H9 (cell line): ENCODE measurements around the gene LHFPL2. TPM values are rescaled to one million over a fixed set of nuclear protein-coding genes. Genes with fewer than 3 reads are reported as not detected.

ENCODE experiments used
- DNase-seq: peaks from one replicate; pipeline ENCODE4 v3.0.0-alpha.2; 2017
- H2AFZ ChIP-seq: one replicate; pipeline ENCODE4 v1.6.1; 2013; ENCODE audit warnings: mild to moderate bottlenecking, low read length, control low read depth, moderate library complexity
- H2AK5ac ChIP-seq: 2 replicates; pipeline ENCODE4 v1.6.1; 2013; ENCODE audit warnings: low read length, control low read depth, mixed read lengths; ENCODE audit not compliant: insufficient read length
- H2BK120ac ChIP-seq: one replicate; pipeline ENCODE4 v1.6.1; 2013; ENCODE audit warnings: low read depth, mild to moderate bottlenecking, low read length, control low read depth, inconsistent platforms; ENCODE audit not compliant: poor library complexity, severe bottlenecking
- H2BK12ac ChIP-seq: 2 replicates; pipeline ENCODE4 v1.6.1; 2013; ENCODE audit warnings: low read length, control low read depth, mixed read lengths, low read depth; ENCODE audit not compliant: insufficient read length
- H2BK15ac ChIP-seq: 2 replicates; pipeline ENCODE4 v1.6.1; 2013; ENCODE audit warnings: low read depth, low read length, control low read depth
- H2BK20ac ChIP-seq: one replicate; pipeline ENCODE4 v1.6.1; 2013; ENCODE audit warnings: low read depth, mild to moderate bottlenecking, low read length, control low read depth, inconsistent platforms; ENCODE audit not compliant: poor library complexity, severe bottlenecking
- H2BK5ac ChIP-seq: 2 replicates; pipeline ENCODE4 v1.6.1; 2013; ENCODE audit warnings: low read length, control low read depth, mixed read lengths; ENCODE audit not compliant: insufficient read length
- H3K14ac ChIP-seq: 2 replicates; pipeline ENCODE4 v1.6.1; 2013; ENCODE audit warnings: low read length, control low read depth; ENCODE audit not compliant: insufficient read depth
- H3K18ac ChIP-seq: 2 replicates; pipeline ENCODE4 v1.6.1; 2013; ENCODE audit warnings: low read depth, mild to moderate bottlenecking, mixed read lengths, low read length, control low read depth; ENCODE audit not compliant: insufficient read length
- H3K23ac ChIP-seq: 2 replicates; pipeline ENCODE4 v1.6.1; 2013; ENCODE audit warnings: low read length, control low read depth, mixed read lengths, low read depth; ENCODE audit not compliant: insufficient read length
- H3K23me2 ChIP-seq: 2 replicates; pipeline ENCODE4 v1.6.1; 2013; ENCODE audit warnings: low read depth, mild to moderate bottlenecking, mixed read lengths, low read length, control low read depth; ENCODE audit not compliant: insufficient read length, poor library complexity, severe bottlenecking
- H3K27ac ChIP-seq: 2 replicates; pipeline ENCODE4 v1.5.1; 2013; ENCODE audit warnings: low read length, control low read depth, mixed read lengths, low read depth; ENCODE audit not compliant: insufficient read length
- H3K27me3 ChIP-seq: 2 replicates; pipeline ENCODE4 v1.6.1; 2013; ENCODE audit warnings: low read length, control low read depth, inconsistent platforms; ENCODE audit not compliant: insufficient read depth
- H3K4ac ChIP-seq: 2 replicates; pipeline ENCODE4 v1.6.1; 2013; ENCODE audit warnings: low read depth, mild to moderate bottlenecking, control low read depth, inconsistent platforms, low read length, moderate library complexity
- H3K4me1 ChIP-seq: 2 replicates; pipeline ENCODE4 v1.6.1; 2013; ENCODE audit warnings: low read length, control low read depth, inconsistent platforms; ENCODE audit not compliant: insufficient read depth
- H3K4me2 ChIP-seq: 2 replicates; pipeline ENCODE4 v1.6.1; 2013; ENCODE audit warnings: low read length, control low read depth, mixed read lengths; ENCODE audit not compliant: insufficient read length, insufficient read depth
- H3K56ac ChIP-seq: 2 replicates; pipeline ENCODE4 v1.6.1; 2013; ENCODE audit warnings: low read depth, mild to moderate bottlenecking, mixed read lengths, low read length, control low read depth; ENCODE audit not compliant: insufficient read length
- H3K79me1 ChIP-seq: 2 replicates; pipeline ENCODE4 v1.6.1; 2013; ENCODE audit warnings: low read depth, mild to moderate bottlenecking, moderate library complexity, low read length, control low read depth, inconsistent platforms; ENCODE audit not compliant: insufficient read depth, poor library complexity, severe bottlenecking
- H3K79me2 ChIP-seq: 2 replicates; pipeline ENCODE4 v1.6.1; 2013; ENCODE audit warnings: low read length, control low read depth, inconsistent platforms; ENCODE audit not compliant: insufficient read depth
- H3K9ac ChIP-seq: 2 replicates; pipeline ENCODE4 v1.6.1; 2013; ENCODE audit warnings: low read length, control low read depth, mixed read lengths; ENCODE audit not compliant: insufficient read length; ENCODE audit errors: extremely low read depth
- H3K9me3 ChIP-seq: one replicate; pipeline ENCODE4 v1.6.1; 2013; ENCODE audit warnings: low read depth, low read length, inconsistent platforms; ENCODE audit not compliant: control insufficient read depth
- H3T11ph ChIP-seq: one replicate; pipeline ENCODE4 v1.6.1; 2013; ENCODE audit warnings: mild to moderate bottlenecking, low read length, control low read depth, inconsistent platforms
- H4K20me1 ChIP-seq: one replicate; pipeline ENCODE4 v1.6.1; 2013; ENCODE audit not compliant: control insufficient read depth, insufficient read length, insufficient read depth
- H4K5ac ChIP-seq: 2 replicates; pipeline ENCODE4 v1.6.1; 2013; ENCODE audit warnings: low read depth, mild to moderate bottlenecking, mixed read lengths, low read length, control low read depth; ENCODE audit not compliant: insufficient read length
- H4K8ac ChIP-seq: replicated peaks from 2 replicates; pipeline ENCODE4 v1.6.1; 2013; ENCODE audit warnings: low read length, control low read depth, mixed read lengths, low read depth; ENCODE audit not compliant: insufficient read length
- H4K91ac ChIP-seq: 2 replicates; pipeline ENCODE4 v1.6.1; 2013; ENCODE audit warnings: low read depth, mild to moderate bottlenecking, moderate library complexity, mixed read lengths, low read length, control low read depth; ENCODE audit not compliant: insufficient read length
- H3K27ac Mint-ChIP-seq, 3 experiments: 2 replicates in 2 of 3; 3 replicates in 1 of 3; pipeline ENCODE4 v1.8.0; 2020 to 2021; ENCODE audit warnings: mixed read lengths in 3 of 3, mild to moderate bottlenecking in 1 of 3, moderate library complexity in 1 of 3
- H3K27me3 Mint-ChIP-seq: 2 replicates; pipeline ENCODE4 v1.8.0; 2021; ENCODE audit warnings: low read depth, mild to moderate bottlenecking, moderate library complexity, mixed read lengths
- H3K36me3 Mint-ChIP-seq, 3 experiments: 2 replicates in 2 of 3; 3 replicates in 1 of 3; pipeline ENCODE4 v1.8.0; 2020 to 2021; ENCODE audit warnings: low read depth in 3 of 3, mixed read lengths in 3 of 3; ENCODE audit not compliant: insufficient read depth in 1 of 3
- H3K4me1 Mint-ChIP-seq, 2 experiments: 2 replicates each; pipeline ENCODE4 v1.8.0; 2020; ENCODE audit warnings: mixed read lengths in 2 of 2
- H3K4me3 Mint-ChIP-seq, 2 experiments: 2 replicates in 1 of 2; 3 replicates in 1 of 2; pipeline ENCODE4 v1.8.0; 2020 to 2021; ENCODE audit warnings: mild to moderate bottlenecking in 2 of 2, mixed read lengths in 2 of 2, moderate library complexity in 1 of 2
- H3K9me3 Mint-ChIP-seq, 2 experiments: 2 replicates in 1 of 2; 3 replicates in 1 of 2; pipeline ENCODE4 v1.8.0; 2020; ENCODE audit warnings: mild to moderate bottlenecking in 2 of 2, mixed read lengths in 2 of 2, moderate library complexity in 1 of 2
- CTCF ChIP-seq: fragments of 200-600 bp; sonication (generic); conservative IDR thresholded peaks from 3 replicates; pipeline ENCODE4 v1.8.0; 2021; ENCODE audit warnings: antibody characterized with exemption, mild to moderate bottlenecking
- WGBS: extraction: QIAGEN DNeasy Blood & Tissue Kit; methylation state at CpG from one replicate; pipeline ENCODE4 v1.1.7; 2013; ENCODE audit warnings: missing lambda C conversion rate, low lambda C conversion rate, mixed read lengths; ENCODE audit not compliant: insufficient read length; ENCODE audit errors: extremely low coverage; 5-methylcytosine and 5-hydroxymethylcytosine counted together
- total RNA-seq: library from RNA; stranded (reverse); gene quantifications from 2 replicates; pipeline ENCODE4 v1.2.1, GENCODE V29; 2021

LHFPL2 gene
- total RNA-seq, 1 experiment from 2014 or later = 26.3 TPM

GRCh38 chr5:78565395-78565794, 83.2 kb downstream of the LHFPL2 start:
- Histone ChIP-seq H3K4me2 (no peak overlapping the region), H3K14ac (no peak overlapping the region), H2AK5ac (no peak overlapping the region), H2BK12ac (no peak overlapping the region), H3K79me1 (peaks cover 4% of the 10 kb centered on the region), H4K5ac (no peak overlapping the region), H2BK20ac (no peak overlapping the region), H4K20me1 (no peaks in the 10 kb centered on the region), H3K79me2 (peaks cover 3% of the 10 kb centered on the region; the same call in 1 of the 2 replicates), H3K23me2 (no peaks in the 10 kb centered on the region), H3K27ac (no peak overlapping the region), H2BK120ac (no peak overlapping the region), H3K9me3 (no peaks in the 10 kb centered on the region), H3K56ac (no peak overlapping the region), H2BK5ac (no peak overlapping the region), H4K91ac (no peak overlapping the region), H3K4me1 (peaks cover 7% of the 10 kb centered on the region), H3K18ac (no peak overlapping the region), H3K4ac (no peak overlapping the region), H2AFZ (no peak overlapping the region), H3K23ac (no peak overlapping the region), H2BK15ac (no peak overlapping the region), H3K9ac (no peak overlapping the region), H4K8ac (no peak overlapping the region), H3K27me3 (no peaks in the 10 kb centered on the region), H3T11ph (no peak overlapping the region)
- TF ChIP-seq CTCF = no peak
- H3K27me3 Mint-ChIP-seq = no peaks in the 10 kb centered on the region
- H3K9me3 Mint-ChIP-seq = no peaks in the 10 kb centered on the region
- no peak overlapping the region for H3K27ac Mint-ChIP-seq
- no CpG with 5 or more reads among the region's 1 CpG for WGBS
- H3K4me3 Mint-ChIP-seq = no peak overlapping the region
- no peak for DNase-seq
- peaks cover 0 to 20% (median 5%) of the 10 kb centered on the region in 3 experiments; a peak in 4 of 7 replicates for H3K36me3 Mint-ChIP-seq
- peaks cover 23 to 28% of the 10 kb centered on the region in 2 experiments for H3K4me1 Mint-ChIP-seq
